Keratinocyte (primary cell): Measurements from ENCODE around the gene ARMC9.
"Not testable (repeated sequence)": the region's sequence is repeated elsewhere in the genome, so short reads cannot be mapped to it uniquely, and the experiment has no call there.

Experiments
- EZH2 ChIP-seq: IDR thresholded peaks from one replicate; pipeline ENCODE4 v1.6.1; 2012; ENCODE audit warnings: inconsistent platforms, mild to moderate bottlenecking, low read length, moderate library complexity
- TF ChIP-seq, protein P1 (sequence below), 3 experiments: IDR thresholded peaks in 1 of 3; conservative IDR thresholded peaks in 1 of 3; optimal IDR thresholded peaks in 1 of 3; 2 replicates in 2 of 3; 3 replicates in 1 of 3; pipeline versions ENCODE3 to v1.5.1; 2011; ENCODE audit warnings: low read length in 3 of 3, mild to moderate bottlenecking in 3 of 3, moderate library complexity in 2 of 3, control low read depth in 1 of 3, inconsistent platforms in 1 of 3; ENCODE audit not compliant: insufficient read depth in 2 of 3; ENCODE audit errors: extremely low read depth in 1 of 3

DNA sequence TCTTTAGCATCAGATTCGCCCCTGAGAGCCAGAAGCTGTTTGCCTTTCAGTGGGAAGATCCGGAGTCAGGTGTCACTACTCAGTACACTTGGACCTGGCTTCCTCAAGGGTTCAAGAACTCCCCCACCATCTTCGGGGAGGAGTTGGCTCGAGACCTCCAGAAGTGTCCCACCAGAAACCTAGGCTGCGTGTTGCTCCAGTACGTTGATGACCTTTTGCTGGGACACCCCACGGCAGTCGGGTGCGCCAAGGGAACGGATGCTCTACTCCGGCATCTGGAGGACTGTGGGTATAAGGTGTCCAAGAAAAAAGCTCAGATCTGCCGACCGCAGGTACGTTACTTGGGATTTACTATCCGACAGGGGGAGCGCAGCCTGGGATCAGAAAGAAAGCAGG is 205.8 kb downstream of the ARMC9 start:
- TF ChIP-seq, protein P1, sequence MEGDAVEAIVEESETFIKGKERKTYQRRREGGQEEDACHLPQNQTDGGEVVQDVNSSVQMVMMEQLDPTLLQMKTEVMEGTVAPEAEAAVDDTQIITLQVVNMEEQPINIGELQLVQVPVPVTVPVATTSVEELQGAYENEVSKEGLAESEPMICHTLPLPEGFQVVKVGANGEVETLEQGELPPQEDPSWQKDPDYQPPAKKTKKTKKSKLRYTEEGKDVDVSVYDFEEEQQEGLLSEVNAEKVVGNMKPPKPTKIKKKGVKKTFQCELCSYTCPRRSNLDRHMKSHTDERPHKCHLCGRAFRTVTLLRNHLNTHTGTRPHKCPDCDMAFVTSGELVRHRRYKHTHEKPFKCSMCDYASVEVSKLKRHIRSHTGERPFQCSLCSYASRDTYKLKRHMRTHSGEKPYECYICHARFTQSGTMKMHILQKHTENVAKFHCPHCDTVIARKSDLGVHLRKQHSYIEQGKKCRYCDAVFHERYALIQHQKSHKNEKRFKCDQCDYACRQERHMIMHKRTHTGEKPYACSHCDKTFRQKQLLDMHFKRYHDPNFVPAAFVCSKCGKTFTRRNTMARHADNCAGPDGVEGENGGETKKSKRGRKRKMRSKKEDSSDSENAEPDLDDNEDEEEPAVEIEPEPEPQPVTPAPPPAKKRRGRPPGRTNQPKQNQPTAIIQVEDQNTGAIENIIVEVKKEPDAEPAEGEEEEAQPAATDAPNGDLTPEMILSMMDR (optimal IDR thresholded peaks at IDR 0.05 in 1 of 3, IDR thresholded peaks at IDR 0.05 in 1 of 3, conservative IDR thresholded peaks at IDR 0.05 in 1 of 3; ENCODE audit: extremely low read depth in 1 of 3, insufficient read depth in 2 of 3, low read length in 3 of 3): not testable (repeated sequence)
- not testable (repeated sequence) for TF ChIP-seq EZH2
